HCT116 (cell line): ENCODE results near the gene GANAB. TPM values are rescaled to one million over a fixed set of nuclear protein-coding genes. Genes with fewer than 3 reads are reported as not detected.

ENCODE experiments used
- ATAC-seq: fragments of 200-7000 bp; cut with Tn5 transposase; 2 replicates; pipeline ENCODE4 v1.9.1; 2020; ENCODE audit warnings: mild to moderate bottlenecking, moderate library complexity
- BruUV-seq: library from RNA; stranded (reverse); fragments of 400-500 nt; replicated peaks from 2 replicates; lab custom pipeline; 2021; lab: Mats Ljungman, UMichigan
- CTCF ChIA-PET: fragments of 300-600 bp; sonication (Branson Sonifier 250); formaldehyde crosslinking; loops from one replicate; lab custom pipeline; 2021; ENCODE audit warnings: antibody characterized with exemption; lab: Charles Lee
- POLR2A ChIA-PET: fragments of 300-600, 350-600 bp; sonication (Branson Sonifier 250); formaldehyde crosslinking; loops from one replicate; lab custom pipeline; 2021; ENCODE audit warnings: antibody characterized with exemption; lab: Charles Lee
- RAD21 ChIA-PET, 2 experiments: fragments of 300-600 bp; sonication (Branson Sonifier 250); formaldehyde crosslinking; loops; one replicate each; lab custom pipeline; 2023; ENCODE audit warnings: low total read pairs in 2 of 2; ENCODE audit not compliant: uncharacterized antibody in 2 of 2, unreplicated experiment in 2 of 2, low non-redundant PET in 1 of 2; lab: Charles Lee
- DNase-seq: peaks from one replicate; pipeline ENCODE4 v3.0.0-alpha.2; 2010; ENCODE audit warnings: low read depth, low spot score
- H2AFZ ChIP-seq: fragments of 200-600 bp; shearing (Covaris generic), sonication (generic); 2 replicates; pipeline ENCODE4 v1.6.1; 2017; ENCODE audit warnings: low read depth, mixed run types, mixed read lengths, antibody characterized with exemption, low read length; ENCODE audit not compliant: poor library complexity, severe bottlenecking
- H3K27ac ChIP-seq: 2 replicates; pipeline ENCODE4 v1.5.1; 2012; ENCODE audit warnings: low read depth, low read length
- H3K27me3 ChIP-seq: fragments of 200-600 bp; sonication (generic); 2 replicates; pipeline ENCODE4 v1.6.1; 2016; ENCODE audit warnings: mixed run types, low read length, mixed read lengths; ENCODE audit not compliant: insufficient read depth
- H3K36me3 ChIP-seq, 2 experiments: fragments of 200-500 bp in 1 of 2; fragments of 200-600 bp in 1 of 2; sonication (Bioruptor generic) in 1 of 2; sonication (generic) in 1 of 2; 2 replicates each; pipeline versions ENCODE4 v1.5.1 to v1.6.1; 2014 to 2016; ENCODE audit warnings: low read length in 2 of 2, inconsistent platforms in 1 of 2, mixed read lengths in 1 of 2, mixed run types in 1 of 2; ENCODE audit not compliant: insufficient read depth in 2 of 2, control insufficient read depth in 1 of 2
- H3K4me1 ChIP-seq, 2 experiments: fragments of 200-600 bp in 1 of 2; sonication (generic) in 1 of 2; 2 replicates each; pipeline versions ENCODE4 v1.5.1 to v1.6.1; 2012 to 2017; ENCODE audit warnings: low read length in 2 of 2, inconsistent platforms in 1 of 2, mild to moderate bottlenecking in 1 of 2, mixed read lengths in 1 of 2, mixed run types in 1 of 2, moderate library complexity in 1 of 2; ENCODE audit not compliant: insufficient read depth in 2 of 2, control insufficient read depth in 1 of 2
- H3K4me2 ChIP-seq: fragments of 200-600 bp; sonication (generic); 2 replicates; pipeline ENCODE4 v1.6.1; 2017; ENCODE audit warnings: mixed run types, low read length, mixed read lengths
- H3K4me3 ChIP-seq, 2 experiments: fragments of 200-600 bp in 1 of 2; sonication (generic) in 1 of 2; replicated peaks in 1 of 2; 2 replicates each; pipeline ENCODE4 v1.5.1; 2011 to 2016; ENCODE audit warnings: low read length in 2 of 2, control low read depth in 1 of 2, low read depth in 1 of 2, mild to moderate bottlenecking in 1 of 2, mixed read lengths in 1 of 2, mixed run types in 1 of 2
- H3K79me2 ChIP-seq: fragments of 200-600 bp; sonication (generic); 2 replicates; pipeline ENCODE4 v1.6.1; 2017; ENCODE audit warnings: mild to moderate bottlenecking, mixed run types, low read length, moderate library complexity, mixed read lengths; ENCODE audit not compliant: insufficient read depth
- H3K9ac ChIP-seq: fragments of 200-600 bp; sonication (generic); 2 replicates; pipeline ENCODE4 v1.6.1; 2016; ENCODE audit warnings: low read length, mixed read lengths
- H3K9me2 ChIP-seq: fragments of 200-600 bp; sonication (generic), shearing (Covaris generic); 2 replicates; pipeline ENCODE4 v1.6.1; 2017; ENCODE audit warnings: mixed run types, mild to moderate bottlenecking, moderate library complexity; ENCODE audit not compliant: insufficient read depth
- H3K9me3 ChIP-seq, 2 experiments: fragments of 200-500 bp in 1 of 2; fragments of 200-600 bp in 1 of 2; sonication (Bioruptor generic) in 1 of 2; sonication (generic) in 1 of 2; 2 replicates each; pipeline ENCODE4 v1.6.1; 2014 to 2017; ENCODE audit warnings: low read length in 2 of 2, mixed read lengths in 2 of 2, inconsistent platforms in 1 of 2, low read depth in 1 of 2, mild to moderate bottlenecking in 1 of 2, mixed run types in 1 of 2, moderate library complexity in 1 of 2; ENCODE audit not compliant: control insufficient read depth in 1 of 2, insufficient read depth in 1 of 2
- H4K20me1 ChIP-seq: fragments of 200-600 bp; sonication (generic), shearing (Covaris generic); 2 replicates; pipeline ENCODE4 v1.6.1; 2017; ENCODE audit warnings: mixed run types, mild to moderate bottlenecking, moderate library complexity; ENCODE audit not compliant: insufficient read depth
- EZH2 ChIP-seq: fragments of 200-600 bp; sonication (generic); IDR thresholded peaks from 2 replicates; pipeline ENCODE4 v1.6.1; 2017; ENCODE audit warnings: antibody characterized with exemption, mixed run types
- FOSL1 ChIP-seq: IDR thresholded peaks from 2 replicates; pipeline ENCODE4 v1.6.1; 2012; ENCODE audit warnings: low read depth
- POLR2A ChIP-seq: IDR thresholded peaks from 2 replicates; pipeline ENCODE4 v1.7.0; 2011; ENCODE audit warnings: borderline replicate concordance; ENCODE audit not compliant: insufficient read depth, insufficient read length; ENCODE audit errors: extremely low read depth
- ZBTB33 ChIP-seq: IDR thresholded peaks from 2 replicates; pipeline ENCODE4 v1.6.1; 2011; ENCODE audit warnings: mild to moderate bottlenecking, low read length, moderate library complexity; ENCODE audit not compliant: insufficient replicate concordance; ENCODE audit errors: extremely low read depth
- ZNF274 ChIP-seq: fragments of 200-500 bp; sonication (Bioruptor generic); IDR thresholded peaks from 2 replicates; pipeline ENCODE4 v1.6.1; 2014; ENCODE audit warnings: mild to moderate bottlenecking, low read depth, low read length, inconsistent platforms
- intact Hi-C: fragments of 100-400 bp; cut with micrococcal nuclease; formaldehyde crosslinking; loops from 2 replicates; pipeline ENCODE4 v1.10.0; 2022
- total RNA-seq: library from RNA; stranded (reverse); gene quantifications from one replicate; pipeline ENCODE4 v1.2.1, GENCODE V29; 2021; ENCODE audit not compliant: unreplicated experiment
- TF ChIP-seq, protein P1 (sequence below): IDR thresholded peaks from 2 replicates; pipeline ENCODE4 v1.6.1; 2012

GANAB gene
- total RNA-seq, 1 experiment from 2014 or later: 410 TPM

- no peak overlapping the region for H3K4me3 ChIP-seq
Observed at GRCh38 chr11:62604460-62605120, 41.8 kb downstream of the GANAB start.

More at GRCh38 chr11:62604460-62605120, 41.8 kb downstream of the GANAB start:
- Histone ChIP-seq H4K20me1 (no peaks in the 10 kb centered on the region), H3K36me3 (peaks cover 0 to 3% of the 10 kb centered on the region in 2 experiments; a peak in 2 of 4 replicates), H3K27me3 (no peaks in the 10 kb centered on the region), H3K79me2 (peaks cover 20% of the 10 kb centered on the region), H3K9ac (no peak overlapping the region), H2AFZ (no peak overlapping the region), H3K4me2 (no peak overlapping the region), H3K4me1 (peaks cover 5 to 30% of the 10 kb centered on the region in 2 experiments), H3K9me2 (no peaks in the 10 kb centered on the region), H3K9me3 (no peaks in the 10 kb centered on the region), H3K27ac (no peak overlapping the region)
- RAD21 ChIA-PET: no interaction called here
- CTCF ChIA-PET: no interaction called here
- POLR2A ChIA-PET: interaction anchor here (4.5 kb wide), 1 partner anchor 13 kb away, joined by 40 read pairs; the partner anchor contains the start of gene TUT1
- no peak for TF ChIP-seq ZBTB33
- TF ChIP-seq POLR2A: no peak
- TF ChIP-seq FOSL1: no peak
- TF ChIP-seq, protein P1, sequence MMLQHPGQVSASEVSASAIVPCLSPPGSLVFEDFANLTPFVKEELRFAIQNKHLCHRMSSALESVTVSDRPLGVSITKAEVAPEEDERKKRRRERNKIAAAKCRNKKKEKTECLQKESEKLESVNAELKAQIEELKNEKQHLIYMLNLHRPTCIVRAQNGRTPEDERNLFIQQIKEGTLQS: no peak
- no peak for TF ChIP-seq EZH2
- TF ChIP-seq ZNF274: no peak
- ATAC-seq: no peak
- no TSS peak for BruUV-seq
- no peak for DNase-seq
- intact Hi-C loops: no loop called here
